Adrenal gland (tissue), 5 donors: ENCODE measurements around the gene TTF1.
"Not testable (repeated sequence)": the region's sequence is repeated elsewhere in the genome, so short reads cannot be mapped to it uniquely, and the experiment has no call there.

Experiments used
- POLR2A ChIP-seq, 2 donors: fragments of 450-650 bp; IDR thresholded peaks; one replicate each; pipeline ENCODE4 v1.6.1; 2017; ENCODE audit warnings: antibody characterized with exemption in 2 of 2, mild to moderate bottlenecking in 2 of 2, moderate library complexity in 1 of 2
- TF ChIP-seq, protein P1 (sequence below), 6 experiments: fragments of 450-650 bp in 4 of 6; fragments of 200-600 bp in 2 of 6; sonication (generic) in 1 of 6; IDR thresholded peaks; 1 replicate in 5 of 6; 2 replicates in 1 of 6; pipeline versions ENCODE4 v1.5.1 to v1.8.0; 2016 to 2021; ENCODE audit warnings: antibody characterized with exemption in 6 of 6, mild to moderate bottlenecking in 2 of 6, moderate library complexity in 1 of 6
- donor health status: DM: no; HTN: no; CAD: no.

DNA sequence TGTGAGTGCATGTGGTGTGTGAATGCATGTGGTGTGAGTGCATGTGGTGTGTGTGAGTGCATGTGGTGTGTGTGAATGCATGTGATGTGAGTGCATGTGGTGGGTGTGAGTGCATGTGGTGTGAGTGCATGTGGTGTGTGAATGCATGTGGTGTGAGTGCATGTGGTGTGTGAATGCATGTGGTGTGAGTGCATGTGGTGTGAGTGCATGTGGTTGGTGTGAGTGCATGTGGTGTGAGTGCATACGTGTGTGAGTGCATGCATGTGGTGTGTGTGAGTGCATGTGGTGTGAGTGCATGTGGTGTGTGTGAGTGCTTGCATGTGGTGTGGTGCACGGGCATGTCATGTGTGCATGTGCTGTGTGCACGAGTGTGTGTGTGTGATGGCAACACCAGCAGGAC lies 28.2 kb downstream of the TTF1 start:
- not testable (repeated sequence) for TF ChIP-seq POLR2A (IDR thresholded peaks at IDR 0.05)
- TF ChIP-seq, protein P1, sequence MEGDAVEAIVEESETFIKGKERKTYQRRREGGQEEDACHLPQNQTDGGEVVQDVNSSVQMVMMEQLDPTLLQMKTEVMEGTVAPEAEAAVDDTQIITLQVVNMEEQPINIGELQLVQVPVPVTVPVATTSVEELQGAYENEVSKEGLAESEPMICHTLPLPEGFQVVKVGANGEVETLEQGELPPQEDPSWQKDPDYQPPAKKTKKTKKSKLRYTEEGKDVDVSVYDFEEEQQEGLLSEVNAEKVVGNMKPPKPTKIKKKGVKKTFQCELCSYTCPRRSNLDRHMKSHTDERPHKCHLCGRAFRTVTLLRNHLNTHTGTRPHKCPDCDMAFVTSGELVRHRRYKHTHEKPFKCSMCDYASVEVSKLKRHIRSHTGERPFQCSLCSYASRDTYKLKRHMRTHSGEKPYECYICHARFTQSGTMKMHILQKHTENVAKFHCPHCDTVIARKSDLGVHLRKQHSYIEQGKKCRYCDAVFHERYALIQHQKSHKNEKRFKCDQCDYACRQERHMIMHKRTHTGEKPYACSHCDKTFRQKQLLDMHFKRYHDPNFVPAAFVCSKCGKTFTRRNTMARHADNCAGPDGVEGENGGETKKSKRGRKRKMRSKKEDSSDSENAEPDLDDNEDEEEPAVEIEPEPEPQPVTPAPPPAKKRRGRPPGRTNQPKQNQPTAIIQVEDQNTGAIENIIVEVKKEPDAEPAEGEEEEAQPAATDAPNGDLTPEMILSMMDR (IDR thresholded peaks at IDR 0.05), result not testable (repeated sequence)
